GM19372 (cell line): ENCODE measurements around the gene IBA57.

Experiments
- ATAC-seq: cut with Tn5 transposase; IDR thresholded peaks from one replicate; pipeline ENCODE4 v1.9.1; 2021; ENCODE audit warnings: mild to moderate bottlenecking, low read depth, moderate library complexity; ENCODE audit not compliant: unreplicated experiment

IBA57 gene

DNA sequence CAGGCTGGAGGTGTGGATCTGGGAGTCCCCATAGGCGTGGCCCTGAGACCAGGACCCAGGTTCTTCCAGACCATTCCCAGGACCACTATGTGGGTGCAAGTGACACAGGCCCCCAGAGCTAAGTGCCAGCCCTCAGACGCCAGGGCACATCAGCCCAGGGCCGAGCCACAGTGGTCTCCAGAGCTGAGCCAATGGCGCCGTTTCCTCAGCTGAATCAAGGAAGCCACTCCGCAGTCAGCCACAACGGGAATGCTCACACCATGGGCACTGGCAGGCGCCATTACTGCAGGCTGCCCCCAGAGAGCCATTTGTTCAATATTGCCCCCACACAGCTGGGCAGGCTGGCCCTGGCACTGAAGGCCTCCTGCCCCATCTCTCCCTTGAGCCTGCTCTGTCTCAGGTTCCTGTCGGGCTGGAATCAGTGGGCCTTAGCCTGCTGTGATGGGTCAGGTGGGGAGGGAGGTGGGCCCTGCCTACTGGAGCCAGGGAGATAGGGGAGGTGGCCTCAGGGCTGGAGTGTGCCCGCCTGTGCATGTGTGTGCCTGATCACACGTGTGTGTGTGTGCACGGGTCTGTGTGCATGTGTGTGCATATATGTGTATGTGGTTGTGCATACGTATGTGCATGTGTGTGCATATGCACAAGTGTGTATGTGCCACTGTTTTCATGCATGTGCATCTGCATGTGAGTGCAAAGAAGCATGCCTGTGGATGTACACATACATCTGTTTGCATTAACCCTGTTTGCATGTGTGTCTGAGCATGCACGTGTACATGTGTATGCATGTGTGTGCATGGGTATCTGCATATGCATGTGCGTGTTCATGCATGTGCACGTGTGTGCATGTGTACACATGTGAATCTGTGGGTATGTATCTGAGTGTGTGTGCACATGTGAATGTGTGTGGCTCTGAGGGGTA is 9.7 kb upstream of the IBA57 start:
- ATAC-seq: no peak

DNA sequence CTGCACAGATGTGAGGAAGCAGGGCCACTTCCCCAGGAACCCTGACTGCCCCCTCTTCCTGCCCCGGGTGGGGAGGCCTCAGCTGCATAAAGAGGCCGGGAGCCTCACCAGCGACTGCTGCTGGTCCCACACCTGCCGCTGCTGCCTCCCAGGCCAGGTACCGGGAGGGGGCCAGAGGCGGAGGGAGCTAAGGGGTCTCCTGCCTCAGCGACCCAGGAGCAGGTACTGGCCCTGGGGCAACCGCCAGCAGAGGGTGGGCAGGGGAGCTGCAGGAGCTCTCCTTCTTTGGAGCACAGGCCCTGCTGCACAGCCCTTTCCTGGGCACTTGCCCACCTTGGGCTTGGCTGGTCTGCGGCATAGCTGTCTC is 9.1 kb upstream of the IBA57 start:
- ATAC-seq: no peak

DNA sequence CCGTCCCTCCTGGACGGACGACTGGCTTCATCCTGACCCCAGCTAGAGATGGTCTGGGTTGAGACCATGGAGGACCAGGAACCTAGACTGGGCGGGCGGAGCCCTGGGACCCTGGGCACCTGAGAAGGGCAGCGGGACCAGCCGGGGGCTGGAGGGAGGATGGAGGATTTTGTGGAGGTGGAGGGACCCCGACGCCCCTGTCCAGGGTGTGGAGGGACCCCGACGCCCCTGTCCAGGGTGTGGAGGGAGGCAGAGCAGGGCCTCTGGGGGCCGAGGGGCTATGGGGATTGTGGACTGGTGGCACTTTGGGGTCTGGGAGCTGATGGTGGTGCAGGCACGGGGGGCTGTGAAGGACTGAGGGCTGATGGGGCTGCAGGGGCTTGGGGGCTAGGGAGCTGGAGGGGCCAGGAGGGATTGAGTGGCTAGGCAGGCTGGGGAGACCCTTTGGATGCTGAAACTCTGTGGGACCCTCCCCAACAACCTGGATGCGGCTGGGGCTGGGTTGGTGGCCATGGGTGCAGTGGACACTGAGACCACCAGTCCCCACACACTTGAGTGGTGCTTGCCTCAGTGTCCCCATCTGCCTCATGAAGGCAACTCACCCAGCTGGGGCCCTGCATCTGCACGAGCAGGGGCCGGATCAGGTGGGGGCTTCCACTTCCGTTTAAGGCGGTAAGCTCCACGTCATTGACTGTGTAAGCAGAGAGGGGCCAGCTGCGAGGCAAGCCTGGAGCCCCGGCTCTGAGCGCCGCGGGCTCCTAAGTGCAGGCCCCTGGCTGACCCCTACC is 8.5 kb upstream of the IBA57 start:
- no peak for ATAC-seq

DNA sequence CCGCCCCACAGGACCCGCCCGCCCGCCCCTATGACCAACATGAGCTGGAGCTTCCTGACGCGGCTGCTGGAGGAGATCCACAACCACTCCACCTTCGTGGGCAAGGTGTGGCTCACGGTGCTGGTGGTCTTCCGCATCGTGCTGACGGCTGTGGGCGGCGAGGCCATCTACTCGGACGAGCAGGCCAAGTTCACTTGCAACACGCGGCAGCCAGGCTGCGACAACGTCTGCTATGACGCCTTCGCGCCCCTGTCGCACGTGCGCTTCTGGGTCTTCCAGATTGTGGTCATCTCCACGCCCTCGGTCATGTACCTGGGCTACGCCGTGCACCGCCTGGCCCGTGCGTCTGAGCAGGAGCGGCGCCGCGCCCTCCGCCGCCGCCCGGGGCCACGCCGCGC is 7.9 kb upstream of the IBA57 start:
- no peak for ATAC-seq

DNA sequence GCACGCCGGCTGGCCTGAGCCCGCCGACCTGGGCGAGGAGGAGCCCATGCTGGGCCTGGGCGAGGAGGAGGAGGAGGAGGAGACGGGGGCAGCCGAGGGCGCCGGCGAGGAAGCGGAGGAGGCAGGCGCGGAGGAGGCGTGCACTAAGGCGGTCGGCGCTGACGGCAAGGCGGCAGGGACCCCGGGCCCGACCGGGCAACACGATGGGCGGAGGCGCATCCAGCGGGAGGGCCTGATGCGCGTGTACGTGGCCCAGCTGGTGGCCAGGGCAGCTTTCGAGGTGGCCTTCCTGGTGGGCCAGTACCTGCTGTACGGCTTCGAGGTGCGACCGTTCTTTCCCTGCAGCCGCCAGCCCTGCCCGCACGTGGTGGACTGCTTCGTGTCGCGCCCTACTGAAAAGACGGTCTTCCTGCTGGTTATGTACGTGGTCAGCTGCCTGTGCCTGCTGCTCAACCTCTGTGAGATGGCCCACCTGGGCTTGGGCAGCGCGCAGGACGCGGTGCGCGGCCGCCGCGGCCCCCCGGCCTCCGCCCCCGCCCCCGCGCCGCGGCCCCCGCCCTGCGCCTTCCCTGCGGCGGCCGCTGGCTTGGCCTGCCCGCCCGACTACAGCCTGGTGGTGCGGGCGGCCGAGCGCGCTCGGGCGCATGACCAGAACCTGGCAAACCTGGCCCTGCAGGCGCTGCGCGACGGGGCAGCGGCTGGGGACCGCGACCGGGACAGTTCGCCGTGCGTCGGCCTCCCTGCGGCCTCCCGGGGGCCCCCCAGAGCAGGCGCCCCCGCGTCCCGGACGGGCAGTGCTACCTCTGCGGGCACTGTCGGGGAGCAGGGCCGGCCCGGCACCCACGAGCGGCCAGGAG is 7.2 kb upstream of the IBA57 start:
- no peak for ATAC-seq

DNA sequence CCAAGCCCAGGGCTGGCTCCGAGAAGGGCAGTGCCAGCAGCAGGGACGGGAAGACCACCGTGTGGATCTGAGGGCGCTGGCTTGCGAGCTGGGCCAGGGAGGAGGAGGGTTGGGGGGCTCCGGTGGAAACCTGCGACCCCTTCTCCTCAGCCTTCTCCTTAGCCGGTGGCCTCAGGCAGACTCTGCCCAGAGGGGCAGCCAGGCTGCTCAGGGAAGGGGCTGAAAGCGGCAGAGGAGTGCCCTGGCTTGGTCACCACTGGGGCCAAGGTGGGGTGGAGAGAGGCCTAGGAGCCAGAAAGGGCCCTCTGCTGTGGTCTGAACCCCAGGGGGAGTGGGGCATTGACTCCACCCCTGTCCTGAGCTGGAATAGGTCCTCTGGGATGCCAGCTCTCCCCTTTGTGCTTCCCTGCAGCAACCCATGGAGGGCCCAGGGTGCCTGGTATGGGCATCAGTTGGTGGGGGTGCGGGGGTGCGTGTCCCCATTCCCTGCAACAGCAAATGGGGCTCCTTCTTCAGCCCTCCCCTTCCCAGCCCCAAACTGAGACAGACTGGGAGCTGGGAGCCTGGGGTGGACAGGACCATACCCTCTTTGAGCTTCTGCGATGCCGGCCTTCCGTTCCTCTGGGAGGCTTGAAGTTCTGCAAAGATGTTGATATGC is 6.5 kb upstream of the IBA57 start:
- no peak for ATAC-seq

DNA sequence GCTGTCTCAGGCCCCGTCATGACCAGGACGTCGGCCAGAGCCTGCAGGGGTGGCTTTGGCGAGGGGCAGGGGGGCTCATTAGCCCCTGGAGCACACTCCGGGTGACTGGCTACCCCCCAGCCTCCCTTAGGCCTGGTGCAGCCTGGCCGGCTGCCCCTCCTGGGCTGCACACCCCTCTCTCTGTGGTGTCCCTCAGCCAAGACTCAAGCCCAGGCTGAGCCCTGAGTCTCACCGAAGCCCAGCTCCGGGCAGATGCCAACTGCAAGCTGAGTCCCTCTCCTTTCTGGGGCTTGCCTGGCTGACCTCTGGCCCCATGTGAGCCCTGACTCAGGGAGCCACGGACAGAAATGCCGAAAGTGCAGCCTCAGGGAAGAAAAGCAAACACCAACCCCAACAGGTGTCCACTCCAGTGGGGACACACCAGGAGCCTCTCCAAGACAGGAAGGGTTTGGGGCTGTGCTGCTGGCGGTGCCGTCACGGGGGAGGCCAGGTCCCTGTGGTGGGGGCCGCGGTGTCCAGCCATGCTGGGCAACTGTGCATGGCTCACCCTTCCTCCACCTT is 5.3 kb upstream of the IBA57 start:
- no peak for ATAC-seq

DNA sequence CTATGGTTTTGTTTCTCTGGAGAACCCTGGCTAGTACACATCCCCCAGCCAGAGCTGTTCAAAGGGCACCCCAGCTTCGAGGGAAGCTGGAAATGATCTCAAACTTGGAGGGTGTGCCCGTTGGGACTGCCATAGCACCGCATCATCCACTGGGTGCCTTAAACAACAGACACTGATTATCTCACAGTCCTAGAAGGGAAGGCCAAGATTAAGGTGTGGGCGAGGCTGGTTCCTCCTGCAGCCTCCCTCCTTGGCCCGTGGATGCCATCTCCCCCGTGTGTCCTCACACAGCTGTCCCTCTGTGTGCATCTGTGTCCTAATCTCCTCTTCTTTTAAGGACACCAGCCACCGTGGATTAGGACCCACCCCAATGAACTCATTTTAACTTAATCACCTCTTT is 4.2 kb upstream of the IBA57 start:
- ATAC-seq: no peak

DNA sequence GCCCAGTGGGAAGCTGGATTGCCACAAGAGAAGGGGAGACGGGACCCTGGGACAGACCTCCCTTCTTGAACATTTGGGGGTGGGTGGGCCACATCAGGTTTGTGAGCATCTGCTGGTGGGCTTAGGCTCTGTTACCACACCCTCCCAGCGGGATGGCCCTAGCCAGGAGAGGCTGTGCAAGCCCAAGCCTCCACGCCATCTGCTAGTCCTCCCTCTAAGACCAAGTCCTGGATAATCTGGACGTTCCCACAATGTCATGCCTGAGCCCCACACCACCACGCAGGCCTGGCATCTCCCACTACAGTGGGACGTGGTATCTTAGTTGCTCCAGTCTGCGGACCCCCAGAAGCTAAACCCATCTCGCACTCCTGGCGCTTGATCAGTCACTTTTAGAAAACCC is 3.7 kb upstream of the IBA57 start:
- no peak for ATAC-seq

DNA sequence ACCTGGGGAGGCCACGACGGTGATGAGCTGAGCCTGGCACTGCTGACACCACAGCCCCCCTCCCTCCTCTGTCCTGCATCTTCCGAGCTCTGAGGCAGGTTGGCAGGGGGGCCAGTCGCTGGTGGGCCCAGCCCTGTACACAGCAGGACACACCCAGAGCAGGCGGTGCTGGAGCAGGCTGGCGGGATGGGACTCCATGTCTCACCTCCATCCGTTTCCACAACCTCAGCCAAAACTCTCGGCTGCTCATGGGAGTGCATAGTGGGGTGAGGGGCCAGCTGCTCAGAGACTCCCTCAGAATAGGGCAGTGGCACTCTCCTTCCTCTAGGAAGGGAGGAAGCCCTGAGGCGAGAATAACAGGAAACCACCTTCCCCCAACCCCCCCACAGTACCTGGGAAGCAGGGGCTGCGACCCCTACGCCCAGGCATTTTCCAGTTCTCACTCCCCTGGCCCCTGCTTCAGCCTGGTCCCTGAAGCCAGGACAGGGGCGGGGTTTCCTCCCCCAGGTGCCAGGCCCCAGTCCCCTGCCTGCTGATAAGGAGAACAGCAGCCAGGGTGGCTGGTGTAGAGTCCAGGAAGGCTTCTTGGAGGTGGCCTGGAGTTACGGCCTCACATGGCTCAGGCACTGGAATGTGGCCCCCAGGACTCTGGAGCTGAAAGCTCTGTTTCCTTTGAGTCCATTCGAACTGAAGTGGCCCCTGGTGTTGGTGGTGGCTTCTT is 3.2 kb upstream of the IBA57 start:
- ATAC-seq: no peak

DNA sequence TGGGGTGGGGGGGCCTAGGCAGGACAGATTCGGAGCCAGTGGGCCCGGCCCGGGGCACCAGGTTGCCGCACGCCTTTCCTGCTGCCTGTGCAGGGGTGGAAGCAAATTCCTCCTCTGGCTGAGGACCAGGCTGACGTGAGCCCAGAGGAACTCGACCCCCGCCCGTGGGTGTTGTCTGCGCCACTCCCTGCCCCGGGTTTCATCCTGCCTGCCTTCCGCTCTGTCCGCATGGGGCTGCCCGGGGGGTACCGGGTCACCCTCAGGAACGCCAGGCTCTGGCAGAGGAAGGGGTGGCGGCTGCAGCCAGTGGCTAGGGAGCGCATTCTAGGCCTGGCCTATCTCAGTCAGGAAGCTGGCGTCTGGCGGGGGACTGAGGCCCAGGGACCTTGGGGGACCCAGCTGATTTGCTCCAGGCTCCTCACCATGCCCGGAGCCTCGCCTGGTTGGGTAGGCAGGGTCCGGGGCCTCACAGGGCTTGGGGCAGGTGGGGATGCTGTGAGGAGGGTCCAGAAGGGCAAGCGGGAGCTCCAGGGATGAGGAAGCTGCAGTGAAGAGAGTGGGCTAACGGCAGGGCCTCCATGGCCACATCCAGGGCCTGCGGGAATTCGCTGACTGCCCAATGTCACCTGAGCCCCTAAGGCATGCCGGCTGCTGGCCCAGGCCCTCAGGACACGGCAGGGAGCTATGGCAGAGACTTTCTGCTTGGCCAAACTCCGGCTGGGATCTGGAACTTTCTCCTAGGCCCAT is 2.4 kb upstream of the IBA57 start:
- ATAC-seq: no peak

DNA sequence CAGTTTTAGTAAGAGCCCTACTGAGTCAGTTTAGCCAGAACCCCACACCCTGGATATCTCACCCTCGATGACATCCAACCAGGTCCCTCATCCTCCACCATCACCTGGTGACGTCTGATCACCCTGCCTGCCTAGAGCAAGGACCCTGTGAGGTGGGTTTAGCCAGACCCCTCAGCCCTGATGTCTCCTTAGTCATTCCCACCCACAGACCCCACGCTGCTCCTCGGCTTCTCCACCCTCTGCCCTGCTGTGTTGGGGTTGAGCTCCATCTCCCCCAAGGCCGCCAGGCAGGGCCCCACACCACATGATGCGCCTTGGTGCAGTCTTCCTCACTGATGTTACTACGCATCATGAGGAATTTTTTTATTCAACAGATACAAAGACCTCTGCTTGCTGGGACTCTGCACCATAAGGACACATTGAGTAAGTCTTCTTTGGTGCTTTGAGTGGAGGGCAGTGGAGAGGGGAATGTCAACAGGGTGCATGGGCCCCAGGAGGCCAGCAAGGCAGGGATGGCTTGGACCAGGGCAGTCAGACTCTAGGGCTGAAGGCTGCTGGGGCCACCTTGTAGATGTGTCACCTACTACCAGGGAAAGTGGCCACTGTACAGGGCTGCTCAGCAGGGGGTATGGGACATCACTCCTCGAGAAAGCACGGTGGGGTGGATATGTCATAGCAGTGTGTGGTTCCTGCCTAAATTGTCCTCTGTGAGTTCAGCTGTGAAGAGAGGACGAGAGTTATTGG is 1.7 kb upstream of the IBA57 start:
- ATAC-seq: no peak

DNA sequence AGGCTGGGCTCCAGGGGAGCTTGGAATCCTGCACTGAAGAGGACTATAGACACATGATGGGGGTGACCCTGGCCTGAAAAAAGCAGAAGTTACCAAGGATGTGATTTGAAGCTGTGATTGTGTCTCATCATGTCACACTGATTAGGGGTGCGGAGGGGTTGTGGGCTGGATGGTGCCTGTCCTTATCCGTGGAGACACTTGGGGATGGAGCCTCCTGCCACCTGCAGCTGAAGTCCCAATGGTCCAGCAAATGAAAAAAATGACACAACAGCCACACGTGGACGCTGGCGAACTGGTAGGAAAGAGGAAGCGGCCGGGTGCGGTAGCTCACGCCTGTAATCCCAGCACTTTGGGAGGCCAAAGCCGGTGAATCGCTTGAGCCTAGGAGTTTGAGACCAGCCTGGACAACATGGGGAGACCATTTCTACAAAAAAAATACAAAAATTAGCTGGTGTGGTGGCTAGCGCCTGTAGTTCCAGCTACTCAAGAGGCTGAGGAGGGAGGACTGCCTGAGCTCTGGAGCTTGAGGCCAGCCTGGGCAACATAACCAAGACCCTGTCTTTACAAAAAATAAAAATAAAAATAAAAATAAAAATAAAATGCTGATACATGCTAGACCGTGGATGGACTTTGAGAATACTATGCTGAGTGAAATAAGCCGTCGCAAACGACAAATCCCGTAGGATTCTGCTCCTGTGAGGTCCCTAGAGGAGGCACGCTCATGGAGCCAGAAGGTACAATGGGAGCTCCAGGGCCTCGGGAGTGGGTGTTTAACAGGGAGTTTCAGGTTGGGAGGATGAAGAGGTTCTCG is 838 bp upstream of the IBA57 start:
- ATAC-seq: peak; percentile 1

DNA sequence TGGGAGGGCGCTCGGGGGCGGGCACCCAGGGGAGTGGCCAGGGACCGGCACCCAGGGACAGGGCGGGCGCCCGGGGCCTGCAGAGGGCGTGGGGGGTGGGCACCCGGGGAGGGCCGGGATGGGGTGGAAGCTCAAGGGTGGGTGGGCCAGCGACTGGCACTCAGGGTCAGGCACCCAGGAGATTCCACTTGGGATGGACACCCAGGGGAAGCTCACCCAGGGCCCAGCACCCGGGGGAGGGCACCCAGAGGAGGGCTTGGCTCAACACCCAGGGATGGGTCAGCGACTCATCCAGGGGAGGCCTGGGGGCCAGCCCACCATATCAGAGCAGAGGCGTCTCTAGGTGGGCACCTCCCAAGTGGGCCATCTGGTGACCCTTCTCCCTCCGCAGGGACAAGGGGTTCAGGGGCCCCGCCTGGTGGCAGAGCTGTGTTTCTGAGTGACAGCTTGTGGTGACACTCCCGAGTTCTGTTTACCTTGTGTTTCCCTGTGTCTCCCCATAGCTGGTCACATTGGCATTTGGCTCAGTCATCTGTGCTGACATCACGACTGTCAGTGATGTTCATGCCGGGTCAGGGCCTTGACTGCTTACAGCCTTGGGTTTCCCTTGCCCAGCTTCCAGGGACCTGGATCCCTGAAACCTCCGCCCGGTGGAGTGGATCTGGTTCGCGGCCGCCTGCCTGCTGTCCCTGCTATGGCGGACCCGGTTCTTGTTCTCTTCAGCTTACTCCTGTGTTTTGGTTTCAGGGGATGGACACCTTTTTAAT is 749 bp downstream of the IBA57 start:
- peak; percentile 8 for ATAC-seq

DNA sequence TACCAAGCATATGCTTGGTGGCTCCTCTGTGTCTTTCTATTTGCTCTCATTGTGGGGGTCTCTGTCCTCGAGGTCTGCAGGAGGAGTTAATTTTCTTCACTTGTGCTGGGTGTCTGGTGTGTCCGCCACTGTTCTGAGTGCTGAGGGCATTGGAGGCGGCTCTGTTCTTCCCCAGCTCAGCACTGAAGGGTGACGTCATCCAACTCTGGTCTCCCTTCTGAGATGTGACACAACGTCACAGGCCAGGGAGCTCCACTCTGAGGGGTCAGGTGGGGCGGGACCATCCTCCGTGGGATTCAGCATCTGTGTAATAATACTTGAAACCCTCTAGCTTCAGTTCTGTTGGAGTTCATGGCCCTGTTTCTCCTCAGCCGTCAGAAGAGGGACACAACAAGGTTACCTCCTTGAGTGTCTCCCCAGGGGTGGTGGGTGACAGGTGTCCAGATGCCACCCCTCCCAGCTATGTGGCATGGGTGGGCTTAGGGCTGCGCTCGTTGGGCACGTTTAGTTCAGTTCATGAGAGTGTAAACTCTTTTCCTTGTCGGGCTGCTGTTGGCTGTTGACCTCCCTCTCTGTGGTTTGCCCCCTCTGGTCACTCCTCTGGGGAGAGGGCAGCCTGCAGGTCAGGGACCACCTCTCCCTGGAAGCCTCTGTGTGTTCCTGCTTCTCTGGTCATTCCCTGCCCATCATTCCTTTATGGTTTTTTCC is 3.1 kb downstream of the IBA57 start:
- no peak for ATAC-seq

DNA sequence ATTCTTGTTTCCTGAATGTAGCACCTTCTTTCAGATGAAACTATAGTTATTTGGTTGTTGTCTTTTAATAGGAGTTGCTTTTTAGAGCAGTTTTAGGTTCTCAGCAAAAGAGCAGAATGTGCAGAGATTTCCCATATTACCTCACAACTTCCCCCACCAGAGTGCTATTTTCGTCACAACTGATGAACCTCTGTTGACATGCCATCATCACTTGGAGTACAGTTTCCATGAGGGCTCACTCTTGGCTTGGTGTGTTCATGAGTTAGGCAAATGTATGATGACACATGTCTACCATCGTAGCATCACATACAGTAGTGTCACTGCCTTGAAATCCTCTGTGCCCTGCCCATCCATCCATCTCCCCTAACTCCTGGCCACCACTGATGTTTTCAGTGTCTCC is 3.7 kb downstream of the IBA57 start:
- ATAC-seq: no peak
